ENCODE results near the gene SUFU.

DNA sequence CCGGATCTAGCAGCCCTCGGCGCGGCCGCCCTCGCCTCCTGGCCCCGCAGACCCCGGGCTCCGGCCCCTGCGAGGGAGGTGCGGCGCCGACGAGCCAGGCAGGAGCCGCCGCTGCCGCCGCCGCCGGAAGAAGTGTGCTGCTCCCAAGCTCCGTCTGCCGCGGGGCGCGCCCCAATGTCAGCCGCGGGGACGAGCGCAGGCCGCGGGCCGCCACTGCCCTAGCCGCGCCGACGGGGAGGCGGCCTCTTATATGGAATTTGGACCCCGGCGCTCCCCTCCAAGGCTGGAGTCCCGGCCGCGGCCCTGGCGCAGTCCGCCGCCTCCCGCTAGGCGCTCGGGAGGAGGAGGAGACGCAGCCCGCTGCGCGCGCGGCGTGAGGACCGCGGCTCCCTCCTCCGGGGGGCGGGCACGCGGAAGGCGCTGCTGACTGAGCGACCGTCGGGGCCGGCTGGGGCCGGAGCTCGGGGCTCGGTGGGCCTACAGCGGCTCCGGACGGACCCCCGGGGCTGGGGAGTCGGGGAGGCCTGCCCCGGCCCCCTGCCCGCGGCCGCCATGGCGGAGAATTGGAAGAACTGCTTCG lies 140.4 kb downstream of the SUFU start, which contains the start of gene TRIM8:
- peak in 2 of 6 experiments; percentile 24 to 31 for TF ChIP-seq CTCF (IDR thresholded peaks at IDR 0.05)
- TF ChIP-seq POLR2A (IDR thresholded peaks at IDR 0.05) = peak; percentile 81 to 82

Measured in Peyer's patch (tissue), 4 donors.